ENCODE results near the gene HIVEP1.
A peak's percentile ranks its signal among the peaks of the same experiment; 100 is the strongest.
"Not testable (repeated sequence)": the region's sequence is repeated elsewhere in the genome, so short reads cannot be mapped to it uniquely, and the experiment has no call there.

HIVEP1 gene

GRCh38 chr6:12126051-12126450 is 113.9 kb downstream of the HIVEP1 start:
- DNase-seq: no peak

DNA sequence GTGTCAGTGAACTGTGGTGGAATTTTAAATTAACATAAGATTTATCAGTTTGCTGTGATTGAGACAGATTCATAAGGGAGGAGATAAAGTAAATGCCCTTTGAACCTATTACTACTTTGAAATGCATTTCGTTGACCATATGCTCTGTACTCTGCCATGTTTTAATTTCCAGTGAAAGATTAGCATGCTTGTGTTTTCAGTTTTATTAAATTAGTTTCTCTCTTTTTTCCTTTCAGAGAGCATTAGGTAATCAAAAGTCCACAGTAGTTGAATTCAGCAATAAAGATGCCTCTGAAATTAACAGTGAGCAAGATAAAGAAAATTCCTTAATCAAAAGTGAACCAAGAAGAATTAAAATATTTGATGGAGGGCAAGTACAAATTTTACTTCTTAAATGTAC is 117.4 kb downstream of the HIVEP1 start:
- DNase-seq: no peak

DNA sequence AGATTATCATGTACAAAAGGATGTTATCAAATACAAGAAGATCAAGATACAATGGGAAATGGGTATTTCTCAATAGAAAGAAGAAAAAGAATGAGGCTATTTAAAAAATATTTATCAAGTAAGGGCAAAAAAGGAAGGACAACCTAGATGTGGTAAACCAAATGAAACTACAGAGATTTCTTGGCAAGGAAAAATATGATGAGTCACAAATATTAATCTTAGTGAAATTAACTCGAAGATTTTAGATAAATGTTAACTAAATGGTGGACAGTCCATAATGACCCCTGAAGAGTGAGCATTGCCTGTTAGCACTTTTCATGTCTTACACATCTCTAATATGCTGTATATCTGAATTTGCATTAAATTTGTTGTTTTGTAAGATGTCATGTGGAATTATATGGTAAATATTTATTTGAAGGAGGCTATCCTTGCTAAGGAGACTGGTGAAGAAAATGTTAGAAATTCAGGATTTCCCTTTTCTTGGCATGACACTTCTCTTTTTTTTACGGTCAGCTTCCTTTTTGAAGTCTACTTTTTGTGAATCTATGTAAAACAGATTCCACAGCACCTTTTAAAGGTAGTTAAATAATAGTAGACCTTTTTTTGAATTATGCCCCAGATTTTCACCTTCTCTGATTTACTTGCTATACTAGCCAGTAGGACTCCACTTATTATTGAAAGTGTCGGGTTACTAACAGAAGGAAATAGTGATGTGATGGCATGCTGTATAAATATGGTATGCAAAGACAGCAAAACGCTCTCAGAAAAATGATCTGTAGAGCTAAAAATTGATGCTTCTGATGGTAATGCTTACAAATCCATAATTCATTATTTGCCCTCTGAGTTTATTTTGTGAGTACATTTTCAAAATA is 120.5 kb downstream of the HIVEP1 start:
- DNase-seq: no peak

DNA sequence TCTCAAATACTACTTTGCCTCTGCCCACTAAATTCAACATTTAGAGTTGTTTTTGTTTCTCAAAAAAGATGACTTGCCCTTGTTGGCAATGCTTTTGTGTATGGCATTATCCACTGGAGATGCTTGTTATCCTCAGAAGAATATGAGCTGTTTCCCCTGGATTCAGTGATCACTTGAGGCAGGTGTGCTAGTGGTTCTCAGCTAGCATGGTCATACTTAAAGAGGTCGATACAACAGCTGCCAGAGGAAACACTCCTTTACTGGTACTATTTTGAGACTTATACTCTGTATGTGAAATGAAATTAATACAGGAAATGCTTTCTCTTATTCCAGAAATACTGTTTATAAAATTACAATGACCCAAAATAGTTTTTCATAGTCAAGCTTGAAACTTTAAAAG is 122.5 kb downstream of the HIVEP1 start:
- DNase-seq: no peak

GRCh38 chr6:12134991-12135390 is 122.9 kb downstream of the HIVEP1 start:
- DNase-seq: no peak

GRCh38 chr6:12136905-12137304 is 124.8 kb downstream of the HIVEP1 start:
- no peak for DNase-seq

DNA sequence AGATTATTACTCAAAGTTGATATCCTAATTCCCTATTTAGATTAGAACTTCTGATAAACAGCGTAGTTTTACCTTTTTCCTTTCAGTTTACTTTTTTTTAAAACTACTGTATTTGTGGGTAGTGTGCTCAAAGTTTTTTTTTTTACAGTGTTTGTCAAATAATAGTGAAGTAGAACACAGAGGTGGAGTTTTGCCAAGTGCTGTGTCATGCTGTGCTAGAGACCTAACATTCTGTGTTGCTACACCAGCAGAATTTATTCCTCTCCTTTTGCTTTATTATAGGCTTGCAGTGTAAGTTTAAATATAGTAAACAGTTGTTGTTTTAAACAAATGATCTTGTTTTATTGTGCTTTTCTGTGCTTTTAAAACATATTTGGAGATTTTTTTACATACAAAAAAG is 125.4 kb downstream of the HIVEP1 start:
- peak; percentile 88 for DNase-seq

- DNase-seq: no peak
These were observed 126.3 kb downstream of the HIVEP1 start for GRCh38 chr6:12138381-12138780.

GRCh38 chr6:12138936-12139335 is 126.8 kb downstream of the HIVEP1 start:
- DNase-seq: no peak

DNA sequence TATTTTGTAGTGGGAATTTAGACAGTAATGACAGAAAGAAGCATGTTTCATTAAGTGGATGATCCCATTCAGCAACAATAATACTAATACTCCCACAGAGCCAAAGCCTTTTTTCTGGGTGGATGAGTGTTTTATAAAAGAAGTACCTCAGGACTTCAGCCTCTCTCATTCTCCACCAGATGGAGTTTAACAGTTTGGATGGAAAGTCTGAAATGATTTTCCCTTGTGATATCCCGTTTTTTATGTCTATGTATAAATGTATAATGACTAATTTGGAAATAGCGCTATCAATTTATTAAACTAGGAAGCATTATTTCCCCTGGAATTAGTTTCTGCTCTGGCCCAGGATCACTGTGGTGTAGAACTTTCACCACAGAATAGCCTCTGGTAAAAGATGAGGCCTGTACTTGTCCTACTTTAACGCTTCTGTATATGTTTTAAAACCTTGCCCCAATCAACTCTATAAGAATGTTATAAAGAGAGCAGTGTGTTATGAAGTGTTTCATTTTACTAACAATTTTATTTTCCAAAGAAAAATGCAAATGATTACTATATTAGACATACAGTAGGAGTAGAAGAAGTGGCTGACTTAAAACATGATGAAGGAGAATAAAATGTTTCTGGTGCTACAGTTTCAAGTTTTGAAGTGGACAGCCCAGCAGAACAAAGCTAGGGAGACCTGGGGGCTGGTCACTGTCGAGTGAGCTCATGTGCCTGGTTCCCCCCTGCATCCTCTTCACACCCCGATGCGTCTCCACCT is 135.6 kb downstream of the HIVEP1 start:
- DNase-seq: no peak

DNA sequence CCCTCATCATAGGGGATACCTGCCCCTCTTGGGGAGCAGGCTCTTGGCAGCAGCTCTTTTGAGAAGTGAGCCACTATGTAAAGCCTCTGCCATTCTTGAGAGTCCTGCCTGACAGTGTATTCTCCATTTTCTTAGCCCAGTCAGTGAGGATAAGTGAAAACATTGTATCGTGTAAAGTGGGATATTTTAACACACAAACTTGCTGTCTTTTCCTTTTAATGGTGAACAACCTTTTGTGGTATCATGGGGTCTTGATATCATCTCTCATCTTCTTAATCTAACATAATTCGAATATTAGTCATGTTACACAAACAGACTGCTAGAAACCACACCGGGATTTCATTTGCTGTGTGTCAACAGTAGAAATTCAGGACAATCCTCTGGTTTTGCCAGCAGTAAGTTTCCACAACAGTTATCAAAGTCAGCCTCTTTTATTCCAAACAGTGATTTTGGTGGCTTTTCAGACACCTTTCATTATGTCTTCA is 136.2 kb downstream of the HIVEP1 start:
- no peak for DNase-seq

DNA sequence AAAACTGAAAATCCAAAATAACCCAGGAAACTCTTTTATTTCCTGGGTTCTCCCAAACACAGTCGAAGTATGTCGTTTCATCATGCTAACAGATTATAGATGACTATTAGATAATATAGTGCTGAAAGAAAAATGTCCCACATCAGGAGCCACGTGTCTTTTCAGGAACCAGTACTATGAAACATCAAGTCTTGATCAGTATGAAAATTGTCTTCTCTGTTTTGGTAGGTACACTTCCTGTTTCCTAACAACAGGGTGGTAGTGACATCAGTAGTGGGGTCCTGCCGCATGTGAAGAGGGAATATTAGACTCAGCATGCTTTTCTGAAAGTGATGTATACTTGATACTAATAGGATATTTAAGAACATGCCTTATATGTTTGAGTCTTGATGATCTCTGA is 136.7 kb downstream of the HIVEP1 start:
- DNase-seq: no peak

DNA sequence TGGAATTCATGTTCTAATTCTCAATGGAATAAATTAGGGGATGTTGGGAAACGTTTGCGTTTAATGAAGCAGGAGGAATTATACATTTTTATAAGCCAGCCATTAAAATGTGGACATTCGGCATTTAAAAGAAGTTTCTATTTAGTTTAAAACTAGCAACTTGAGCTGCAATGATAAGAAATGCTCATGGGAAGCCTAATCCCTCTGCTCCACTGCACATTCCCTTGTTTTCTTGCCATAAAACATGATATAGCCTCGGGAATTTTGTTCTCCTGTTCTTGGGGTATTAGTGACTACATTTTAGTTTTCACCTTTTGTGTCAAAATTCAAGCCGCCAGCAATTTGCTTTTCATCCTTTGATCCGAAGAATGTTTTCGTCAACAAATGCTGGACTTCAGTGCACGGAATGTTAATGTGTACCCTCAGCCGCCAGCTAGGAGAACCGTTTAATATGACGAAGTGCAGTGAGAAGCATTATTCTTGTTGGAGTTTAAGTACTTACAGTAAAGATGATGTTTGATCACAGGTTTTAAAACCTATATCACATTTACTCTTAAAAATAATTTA is 137.9 kb downstream of the HIVEP1 start:
- DNase-seq: no peak

GRCh38 chr6:12150812-12151432 is 138.8 kb downstream of the HIVEP1 start:
- DNase-seq: peak; percentile 21

DNA sequence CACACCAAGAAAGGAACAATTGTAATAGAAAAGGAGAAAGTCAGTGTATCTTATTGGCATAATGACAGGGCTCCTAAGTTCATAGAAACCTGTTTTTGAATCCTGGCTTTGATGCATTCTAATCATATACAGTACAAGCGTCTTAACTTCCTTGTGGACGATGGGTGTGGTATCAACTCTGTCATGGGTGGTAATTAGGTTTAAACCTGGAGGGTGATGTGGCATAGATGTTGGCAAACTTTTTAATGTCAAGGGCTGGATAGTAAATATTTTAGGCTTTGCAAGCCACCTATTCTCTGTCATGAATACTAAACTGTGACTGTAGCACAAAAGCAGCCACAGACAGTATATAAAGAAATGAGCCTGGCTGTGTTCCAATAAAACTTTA is 139.3 kb downstream of the HIVEP1 start:
- DNase-seq: peak; percentile 10

- no peak for DNase-seq
These were observed 140.2 kb downstream of the HIVEP1 start for GRCh38 chr6:12152023-12152970.

DNA sequence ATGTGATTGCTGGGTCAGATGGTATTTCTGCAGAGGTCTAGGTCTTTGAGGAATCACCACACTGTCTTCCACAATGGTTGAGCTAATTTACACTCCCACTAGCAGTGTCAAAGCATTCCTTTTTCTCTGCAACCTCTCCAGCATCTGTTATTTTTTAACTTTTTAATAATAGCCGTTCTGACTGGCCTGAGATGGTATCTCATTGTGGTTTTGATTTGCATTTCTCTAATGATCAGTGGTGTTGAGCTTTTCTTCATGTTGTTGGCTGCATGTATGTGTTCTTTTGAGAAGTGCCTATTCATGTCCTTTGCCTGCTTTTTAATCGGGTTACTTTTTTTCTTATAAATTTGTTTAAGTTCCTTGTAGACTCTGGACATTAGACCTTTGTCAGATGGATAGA is 143.7 kb downstream of the HIVEP1 start:
- not testable (repeated sequence) for DNase-seq

DNA sequence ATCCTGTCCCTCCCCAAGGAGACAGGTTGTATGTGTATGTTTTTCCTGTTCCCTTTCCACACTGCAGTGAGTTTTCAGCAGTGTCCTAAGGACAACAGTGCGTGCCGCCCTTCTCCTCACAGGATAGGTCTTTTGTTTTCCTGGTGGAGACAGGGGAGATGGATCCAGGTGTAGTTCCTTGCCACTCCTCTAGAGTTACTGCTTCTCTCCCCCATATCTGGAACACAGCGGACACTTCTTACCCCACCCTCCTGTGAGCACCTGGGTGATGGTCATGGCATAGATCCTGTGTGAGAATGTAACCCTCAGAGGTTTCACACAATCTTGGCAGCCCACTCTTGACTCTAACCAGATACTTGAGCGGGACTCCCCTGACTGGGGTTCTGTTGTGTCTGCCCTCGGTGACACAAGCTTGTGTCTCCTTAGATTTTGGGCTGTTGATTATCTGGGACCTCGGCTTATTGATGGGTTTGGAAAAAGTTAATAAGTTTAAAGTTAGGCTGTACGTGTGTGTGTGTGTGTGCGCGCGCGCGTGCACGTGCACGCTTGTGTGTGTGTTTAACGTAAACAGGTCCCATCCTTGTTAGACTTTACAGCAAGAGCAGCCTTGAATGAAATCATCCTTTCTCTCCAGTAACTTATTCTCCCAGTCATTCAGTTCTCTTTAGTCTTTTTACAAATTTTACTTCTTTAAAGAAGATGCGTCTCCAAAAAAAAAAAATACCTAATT is 146.7 kb downstream of the HIVEP1 start:
- no peak for DNase-seq

DNA sequence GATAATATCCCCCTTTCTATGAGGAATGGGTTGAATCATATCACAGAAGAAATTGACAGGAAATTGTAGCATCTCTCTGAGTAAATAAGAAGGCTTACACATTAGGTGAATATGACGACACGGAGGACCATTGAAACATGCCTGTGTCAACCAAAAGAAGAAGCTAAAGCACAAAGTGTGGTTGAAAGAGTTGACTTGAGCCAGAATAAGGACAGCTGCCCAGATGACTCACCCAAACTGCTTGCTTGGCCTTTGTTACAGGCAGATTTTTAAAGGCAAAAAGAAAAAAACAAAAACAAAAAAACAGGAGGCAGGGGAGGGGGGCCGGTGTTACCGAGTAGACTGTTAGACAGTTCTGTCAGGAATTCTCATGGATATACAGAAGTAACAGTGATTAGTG is 148.2 kb downstream of the HIVEP1 start:
- DNase-seq: no peak

DNA sequence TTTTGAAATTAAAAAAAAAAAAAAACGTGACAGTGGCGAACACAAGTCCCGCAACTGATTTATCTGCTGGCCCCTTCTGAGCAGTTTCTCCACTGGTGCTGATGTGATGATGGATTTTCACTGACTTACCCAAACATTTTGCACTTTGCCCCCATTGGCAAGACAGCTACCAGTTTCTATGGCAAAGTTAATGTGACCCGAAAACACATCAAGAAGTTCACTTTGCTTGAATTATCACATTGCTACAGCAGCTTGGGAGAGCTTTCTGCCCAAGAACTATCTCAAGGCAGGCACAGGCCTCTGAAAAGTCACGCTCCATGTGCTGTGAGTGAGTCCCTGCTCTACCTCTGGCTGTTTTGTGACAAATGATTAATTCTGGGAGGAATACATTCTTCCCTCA is 150.1 kb downstream of the HIVEP1 start:
- DNase-seq: no peak

DNA sequence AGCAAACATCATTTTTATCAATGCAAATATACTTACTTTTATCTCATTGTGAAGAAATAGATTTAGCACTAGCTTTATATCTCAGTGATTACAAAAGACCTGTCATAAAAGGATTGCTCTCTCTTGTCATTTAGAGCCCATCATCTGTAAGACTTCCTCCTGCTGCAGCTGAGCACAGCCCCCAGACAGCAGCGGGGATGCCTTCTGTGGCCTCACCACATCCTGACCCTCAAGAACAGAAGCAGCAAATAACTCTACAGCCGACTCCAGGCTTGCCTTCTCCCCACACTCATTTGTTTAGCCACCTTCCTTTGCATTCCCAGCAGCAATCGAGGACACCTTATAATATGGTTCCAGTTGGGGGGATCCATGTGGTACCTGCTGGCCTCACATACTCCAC is 151.0 kb downstream of the HIVEP1 start:
- DNase-seq: peak; percentile 48
